H1 (cell line): ENCODE data around the gene MINDY3. TPM values are rescaled to one million over a fixed set of nuclear protein-coding genes. Genes with fewer than 3 reads are reported as not detected.

Experiments used
- FOSL1 ChIP-seq: IDR thresholded peaks from 2 replicates; pipeline ENCODE4 v1.6.1; 2011; ENCODE audit warnings: mild to moderate bottlenecking, low read depth, low read length, moderate library complexity; ENCODE audit not compliant: insufficient read depth
- polyA plus RNA-seq, 7 experiments: library from polyadenylated mRNA; depleted of rRNA in 3 of 7; stranded (reverse) in 5 of 7; unstranded in 2 of 7; fragments of >200 nt in 5 of 7; fragments of 200-250 nt in 2 of 7; gene quantifications; 1 replicate in 5 of 7; 2 replicates in 1 of 7; 4 replicates in 1 of 7; pipeline versions ENCODE4 v1.2.1 to v1.2.3, GENCODE V29; 2011 to 2013; ENCODE audit warnings: missing spikeins in 2 of 7, mixed read lengths in 2 of 7
- total RNA-seq: library from RNA; stranded (reverse); fragmentation: NEBNext Ultra II Directional; extraction: Animal tissue kit (Norgen Biotek cat#: 25700); gene quantifications from 2 replicates; pipeline ENCODE4 v1.2.1, GENCODE V29; 2021

MINDY3 gene
- total and polyA plus RNA-seq, 2 of the 8 experiments (the other 6 are each of a cell fraction or from before 2014, with no cell fraction given), result 4.6 to 13.6 TPM

DNA sequence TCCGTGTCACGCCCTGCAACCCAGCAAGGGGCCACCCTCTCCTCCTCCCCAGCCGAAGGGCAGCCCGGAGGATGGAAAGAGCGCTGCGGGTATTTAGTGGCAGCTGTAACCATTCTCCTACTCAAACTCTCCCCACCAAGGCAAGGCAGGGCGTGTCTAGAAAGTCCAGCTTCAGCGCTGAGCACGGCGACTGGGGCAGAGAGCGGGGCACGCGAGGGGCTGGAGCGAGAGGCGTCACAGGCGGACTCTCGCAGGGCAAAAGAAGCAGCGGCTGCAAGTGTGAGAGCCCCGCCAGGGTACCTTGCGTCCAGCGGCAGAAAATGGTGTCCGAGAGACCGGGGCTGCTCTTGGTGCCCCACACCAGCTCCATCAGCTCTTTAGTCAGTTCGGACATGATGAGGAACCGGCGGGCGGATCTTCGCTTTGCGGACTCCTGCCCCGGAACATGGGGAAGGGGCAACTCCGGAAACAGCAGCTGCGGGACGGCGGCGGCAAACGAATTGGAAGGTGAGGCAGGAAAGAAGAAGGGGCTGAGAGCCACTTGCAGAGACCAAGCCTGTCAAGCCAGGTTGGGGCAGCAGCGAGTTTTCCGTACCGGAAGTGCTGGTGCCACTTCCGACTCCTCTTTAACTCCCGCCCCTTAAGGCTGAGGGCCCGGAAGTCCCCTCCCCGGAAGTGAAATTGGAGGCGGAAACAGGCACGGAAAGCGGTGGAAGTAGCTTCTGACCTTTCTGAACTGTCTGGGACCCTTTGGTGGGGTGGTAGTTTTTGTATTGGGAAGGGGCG, at the start of gene MINDY3 (continued):
- no peak for TF ChIP-seq FOSL1
